HepG2 (cell line): ENCODE data around the gene SDK2. TPM values are rescaled to one million over a fixed set of nuclear protein-coding genes. Genes with fewer than 3 reads are reported as not detected.

Source experiments
- ATAC-seq: fragments of 200-7000 bp; cut with Tn5 transposase; 3 replicates; pipeline ENCODE4 v1.9.1; 2020; ENCODE audit warnings: mild to moderate bottlenecking, moderate library complexity
- BruUV-seq: library from RNA; stranded (reverse); fragments of 400-500 nt; replicated peaks from 2 replicates; lab custom pipeline; 2021; lab: Mats Ljungman, UMichigan
- CTCF ChIA-PET: fragments of 300-600 bp; formaldehyde crosslinking; extraction: SDS; loops from one replicate; lab custom pipeline; 2021; ENCODE audit warnings: low total read pairs, inconsistent platforms, low intra/inter-chr PET ratio; lab: Yijun Ruan, JAX
- POLR2A ChIA-PET: fragments of 350-600 bp; sonication (Branson Sonifier 250); formaldehyde crosslinking; loops from one replicate; lab custom pipeline; 2020; ENCODE audit warnings: antibody characterized with exemption, inconsistent platforms; lab: Yijun Ruan, JAX
- DNase-seq: peaks from one replicate; pipeline ENCODE4 v3.0.0-alpha.2; 2015; ENCODE audit warnings: low spot score
- FAIRE-seq: peaks from 3 replicates; lab custom pipeline; 2011; peaks lifted over from hg19 to GRCh38; lab: Jason Lieb, UNC
- H2AFZ ChIP-seq: one replicate; pipeline ENCODE4 v1.6.1; 2011; ENCODE audit warnings: low read length, inconsistent platforms
- H3K27ac ChIP-seq: fragments of 300-600 bp; 3 replicates; pipeline ENCODE4 v1.8.0; 2011; ENCODE audit warnings: mixed run types, mild to moderate bottlenecking, mixed read lengths, low read length, inconsistent platforms; ENCODE audit not compliant: insufficient read depth; ENCODE audit errors: extremely low read length
- H3K27me3 ChIP-seq, 2 experiments: fragments of 200-600 bp in 1 of 2; 2 replicates in 1 of 2; 3 replicates in 1 of 2; pipeline versions ENCODE4 v1.6.0 to v1.8.0; 2011; ENCODE audit warnings: low read length in 2 of 2, mild to moderate bottlenecking in 2 of 2, moderate library complexity in 2 of 2, inconsistent platforms in 1 of 2; ENCODE audit not compliant: insufficient read depth in 2 of 2, control insufficient read depth in 1 of 2
- H3K36me3 ChIP-seq, 2 experiments: fragments of 200-600 bp in 1 of 2; replicated peaks in 1 of 2; 2 replicates in 1 of 2; 3 replicates in 1 of 2; pipeline versions ENCODE4 v1.5.1 to v1.8.0; 2011; ENCODE audit warnings: low read length in 2 of 2, inconsistent platforms in 1 of 2; ENCODE audit not compliant: insufficient read depth in 2 of 2, control insufficient read depth in 1 of 2
- H3K4me1 ChIP-seq: 2 replicates; pipeline ENCODE4 v1.5.1; 2012; ENCODE audit warnings: low read length, inconsistent platforms; ENCODE audit not compliant: insufficient read depth
- H3K4me2 ChIP-seq: 2 replicates; pipeline ENCODE4 v1.6.0; 2011; ENCODE audit warnings: low read depth, low read length, inconsistent platforms
- H3K4me3 ChIP-seq, 3 experiments: fragments of 200-600 bp in 1 of 3; sonication (generic), shearing (Covaris generic) in 1 of 3; replicated peaks in 1 of 3; 2 replicates each; pipeline ENCODE4 v1.5.1; 2011 to 2016; ENCODE audit warnings: low read length in 3 of 3, inconsistent platforms in 2 of 3, low read depth in 2 of 3, mild to moderate bottlenecking in 2 of 3, control low read depth in 1 of 3, mixed read lengths in 1 of 3; ENCODE audit not compliant: insufficient read depth in 1 of 3
- H3K79me2 ChIP-seq: one replicate; pipeline ENCODE4 v1.6.1; 2011; ENCODE audit warnings: low read length, inconsistent platforms; ENCODE audit not compliant: insufficient read depth
- H3K9ac ChIP-seq: 2 replicates; pipeline ENCODE4 v1.6.0; 2011; ENCODE audit warnings: mild to moderate bottlenecking, low read depth, low read length, inconsistent platforms; ENCODE audit not compliant: insufficient read depth
- H3K9me3 ChIP-seq: 2 replicates; pipeline ENCODE4 v1.5.1; 2012; ENCODE audit warnings: mild to moderate bottlenecking, low read length
- H4K20me1 ChIP-seq: 2 replicates; pipeline ENCODE4 v1.6.0; 2011; ENCODE audit warnings: inconsistent platforms, mild to moderate bottlenecking, low read length, moderate library complexity; ENCODE audit not compliant: insufficient read depth
- AGO2 ChIP-seq: fragments of 200-400 bp; formaldehyde crosslinking; optimal IDR thresholded peaks from 2 replicates; pipeline ENCODE3; 2017; ENCODE audit warnings: mild to moderate bottlenecking, low read depth, low read length, moderate library complexity
- ELF4 ChIP-seq: sonication (generic); formaldehyde crosslinking; IDR thresholded peaks from 2 replicates; pipeline ENCODE4 v1.5.0; 2020; ENCODE audit warnings: missing genetic modification reagents, mild to moderate bottlenecking, moderate library complexity, borderline replicate concordance
- HDAC6 ChIP-seq: fragments of 200-600 bp; sonication (generic); IDR thresholded peaks from 2 replicates; pipeline ENCODE4 v1.7.0; 2017; ENCODE audit warnings: mild to moderate bottlenecking, antibody characterized with exemption, low read length, low read depth
- HMGA1 ChIP-seq: sonication (generic); formaldehyde crosslinking; conservative IDR thresholded peaks from 2 replicates; pipeline ENCODE4 v1.4.0; 2020; ENCODE audit warnings: missing genetic modification reagents
- HOXA3 ChIP-seq: sonication (generic); formaldehyde crosslinking; IDR thresholded peaks from 2 replicates; pipeline ENCODE4 v1.5.0; 2020; ENCODE audit warnings: missing genetic modification reagents
- KLF6 ChIP-seq: IDR thresholded peaks from 2 replicates; pipeline ENCODE4 v1.8.0; 2016; ENCODE audit warnings: missing biosample characterization, missing genetic modification reagents
- MED8 ChIP-seq: sonication (generic); formaldehyde crosslinking; IDR thresholded peaks from 2 replicates; pipeline ENCODE4 v1.8.1; 2023; ENCODE audit warnings: mild to moderate bottlenecking, missing genetic modification reagents; ENCODE audit not compliant: insufficient replicate concordance
- NRL ChIP-seq: sonication (generic); formaldehyde crosslinking; IDR thresholded peaks from 2 replicates; pipeline ENCODE4 v1.5.0; 2020; ENCODE audit warnings: missing genetic modification reagents, mild to moderate bottlenecking, moderate library complexity, borderline replicate concordance
- RFXANK ChIP-seq: IDR thresholded peaks from 2 replicates; pipeline ENCODE4 v1.6.1; 2016
- SALL1 ChIP-seq: sonication (generic); formaldehyde crosslinking; IDR thresholded peaks from 2 replicates; pipeline ENCODE4 v1.8.0; 2022; ENCODE audit warnings: mild to moderate bottlenecking, missing genetic modification reagents
- SETDB1 ChIP-seq: sonication (generic); formaldehyde crosslinking; IDR thresholded peaks from 2 replicates; pipeline ENCODE4 v1.5.1; 2020; ENCODE audit warnings: missing genetic modification reagents, mild to moderate bottlenecking, borderline replicate concordance
- SP5 ChIP-seq: IDR thresholded peaks from 2 replicates; pipeline ENCODE4 v1.6.1; 2016; ENCODE audit warnings: low read depth, borderline replicate concordance
- ZFP82 ChIP-seq: sonication (generic); formaldehyde crosslinking; IDR thresholded peaks from 2 replicates; pipeline ENCODE4 v1.5.1; 2020; ENCODE audit warnings: mild to moderate bottlenecking, missing genetic modification reagents, borderline replicate concordance
- ZNF101 ChIP-seq: sonication (generic); formaldehyde crosslinking; IDR thresholded peaks from 2 replicates; pipeline ENCODE4 v1.4.0; 2020; ENCODE audit warnings: mild to moderate bottlenecking, low read depth, missing genetic modification reagents, borderline replicate concordance
- ZNF451 ChIP-seq: sonication (generic); formaldehyde crosslinking; IDR thresholded peaks from 2 replicates; pipeline ENCODE4 v1.5.0; 2020; ENCODE audit warnings: mild to moderate bottlenecking, missing genetic modification reagents
- ZNF557 ChIP-seq: sonication (generic); formaldehyde crosslinking; IDR thresholded peaks from 2 replicates; pipeline ENCODE4 v1.4.0; 2020; ENCODE audit warnings: missing genetic modification reagents
- ZZZ3 ChIP-seq: sonication (generic); formaldehyde crosslinking; IDR thresholded peaks from 2 replicates; pipeline ENCODE4 v1.4.0; 2020; ENCODE audit warnings: missing genetic modification reagents, mild to moderate bottlenecking, borderline replicate concordance
- WGBS: methylation state at CpG from one replicate; pipeline ENCODE4 v1.1.6; 2017; ENCODE audit warnings: low lambda C conversion rate; 5-methylcytosine and 5-hydroxymethylcytosine counted together
- in situ Hi-C: cut with HindIII; loops from 2 replicates; pipeline ENCODE4 v1.10.0; 2017; ENCODE audit warnings: low pct_unique_long_range_greater_than_20kb; ENCODE audit not compliant: extremely low pct_ligation_motif_present
- intact Hi-C: fragments of 100-400 bp; cut with micrococcal nuclease; formaldehyde crosslinking; loops from one replicate; pipeline ENCODE4 v1.10.0; 2022; ENCODE audit not compliant: unreplicated experiment
- polyA plus RNA-seq, 8 experiments: library from polyadenylated mRNA; depleted of rRNA in 3 of 8; stranded (reverse) in 7 of 8; unstranded in 1 of 8; fragments of >200 nt; fragmentation: Illumina TruSeq in 4 of 8; extraction: Trizol in 4 of 8; gene quantifications; 2 replicates each; pipeline versions ENCODE4 v1.2.1 to v1.2.3, GENCODE V29; 2011 to 2016; ENCODE audit warnings: low read depth in 4 of 8, missing spikeins in 1 of 8, mixed read lengths in 1 of 8; ENCODE audit not compliant: insufficient read depth in 1 of 8
- total RNA-seq, 5 experiments: library from RNA; depleted of rRNA; stranded (reverse); fragments of >200 nt; fragmentation: Illumina TruSeq; extraction: Trizol; gene quantifications; 2 replicates each; pipeline ENCODE4 v1.2.3, GENCODE V29; 2016; ENCODE audit warnings: low read depth in 1 of 5
- TF ChIP-seq, protein P1 (sequence below): sonication (generic); formaldehyde crosslinking; IDR thresholded peaks from 2 replicates; pipeline ENCODE4 v1.4.0; 2020; ENCODE audit warnings: missing genetic modification reagents, borderline replicate concordance
- TF ChIP-seq, protein P2 (sequence below): sonication (generic); formaldehyde crosslinking; IDR thresholded peaks from 2 replicates; pipeline ENCODE4 v1.4.0; 2020; ENCODE audit warnings: mild to moderate bottlenecking, missing genetic modification reagents

Gene SDK2
- total and polyA plus RNA-seq, 2 of the 13 experiments (the other 11 are each of a cell fraction or from before 2014, with no cell fraction given) = not detected

DNA sequence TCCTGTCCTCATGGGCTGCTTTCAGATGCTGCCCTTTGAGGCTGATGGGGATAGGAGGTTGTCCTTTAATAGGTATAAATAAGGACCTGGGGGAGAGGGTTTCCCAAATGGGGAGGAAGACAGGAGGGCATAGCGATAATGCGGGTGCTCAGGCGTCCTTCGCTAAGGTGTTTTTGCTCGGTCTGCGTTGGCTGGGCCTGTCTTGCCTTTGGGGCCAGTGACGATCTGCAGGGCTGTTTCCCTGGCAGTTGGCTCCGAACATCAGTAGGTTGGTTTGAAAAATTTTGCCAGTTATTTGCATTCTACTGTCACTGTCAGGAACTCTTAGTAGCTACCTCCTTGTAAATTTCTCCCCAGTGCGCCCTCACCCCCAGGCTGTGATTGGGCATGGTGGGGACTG lies 294.6 kb downstream of the SDK2 start:
- in situ Hi-C loops = no loop called here
- intact Hi-C loops = no loop called here
- CTCF ChIA-PET = interaction anchor here (1.6 kb wide), 1 partner anchor 94 kb away, joined by 5 read pairs; no protein-coding TSS in a partner anchor

More for the DNA sequence above, 294.6 kb downstream of the SDK2 start:
- FAIRE-seq = no peak
- Histone ChIP-seq H3K4me2 (no peak overlapping the region), H3K4me3 (no peak overlapping the region), H4K20me1 (no peaks in the 10 kb centered on the region), H3K9me3 (no peaks in the 10 kb centered on the region), H3K4me1 (peaks cover 16% of the 10 kb centered on the region), H3K27ac (no peak overlapping the region), H3K9ac (no peak overlapping the region), H2AFZ (no peak overlapping the region), H3K27me3 (peaks cover 22 to 85% of the 10 kb centered on the region in 2 experiments), H3K36me3 (no peaks in the 10 kb centered on the region), H3K79me2 (no peaks in the 10 kb centered on the region)
- BruUV-seq = no TSS peak
- TF ChIP-seq ZNF557 (CRISPR knock-in tag) (no peak), MED8 (CRISPR knock-in tag) (no peak), SP5 (CRISPR knock-in tag) (no peak), AGO2 (no peak), SALL1 (CRISPR knock-in tag) (no peak), ELF4 (CRISPR knock-in tag) (no peak), RFXANK (CRISPR knock-in tag) (no peak), ZZZ3 (CRISPR knock-in tag) (no peak), ZNF101 (CRISPR knock-in tag) (no peak), HOXA3 (CRISPR knock-in tag) (no peak), HDAC6 (no peak), NRL (CRISPR knock-in tag) (no peak), ZNF451 (CRISPR knock-in tag) (no peak), HMGA1 (no peak), KLF6 (CRISPR knock-in tag) (no peak), SETDB1 (no peak), ZFP82 (CRISPR knock-in tag) (no peak)
- TF ChIP-seq, protein P1, sequence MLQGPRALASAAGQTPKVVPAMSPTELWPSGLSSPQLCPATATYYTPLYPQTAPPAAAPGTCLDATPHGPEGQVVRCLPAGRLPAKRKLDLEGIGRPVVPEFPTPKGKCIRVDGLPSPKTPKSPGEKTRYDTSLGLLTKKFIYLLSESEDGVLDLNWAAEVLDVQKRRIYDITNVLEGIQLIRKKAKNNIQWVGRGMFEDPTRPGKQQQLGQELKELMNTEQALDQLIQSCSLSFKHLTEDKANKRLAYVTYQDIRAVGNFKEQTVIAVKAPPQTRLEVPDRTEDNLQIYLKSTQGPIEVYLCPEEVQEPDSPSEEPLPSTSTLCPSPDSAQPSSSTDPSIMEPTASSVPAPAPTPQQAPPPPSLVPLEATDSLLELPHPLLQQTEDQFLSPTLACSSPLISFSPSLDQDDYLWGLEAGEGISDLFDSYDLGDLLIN (CRISPR knock-in tag) = no peak
- TF ChIP-seq, protein P2, sequence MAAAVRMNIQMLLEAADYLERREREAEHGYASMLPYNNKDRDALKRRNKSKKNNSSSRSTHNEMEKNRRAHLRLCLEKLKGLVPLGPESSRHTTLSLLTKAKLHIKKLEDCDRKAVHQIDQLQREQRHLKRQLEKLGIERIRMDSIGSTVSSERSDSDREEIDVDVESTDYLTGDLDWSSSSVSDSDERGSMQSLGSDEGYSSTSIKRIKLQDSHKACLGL (CRISPR knock-in tag) = no peak
- 83% methylated on average over 9 of the region's 9 CpGs for WGBS
- no peak for DNase-seq
- ATAC-seq = no peak
- POLR2A ChIA-PET = interaction anchor here (1.0 to 1.2 kb wide), 2 partner anchors 42 to 87 kb away, joined by 3 read pairs; no protein-coding TSS in a partner anchor
